KMS-11 (cell line): ENCODE results near the gene TLX2.

Source experiments
- H2AFZ ChIP-seq: fragments of 200-600 bp; sonication (generic); 2 replicates; pipeline ENCODE4 v1.6.1; 2016; ENCODE audit warnings: antibody characterized with exemption, mixed run types, low read depth
- H3K27ac ChIP-seq: fragments of 200-600 bp; sonication (generic); 2 replicates; pipeline ENCODE4 v1.6.1; 2016; ENCODE audit warnings: mild to moderate bottlenecking, mixed run types
- H3K27me3 ChIP-seq: fragments of 200-600 bp; sonication (generic); 2 replicates; pipeline ENCODE4 v1.6.1; 2017; ENCODE audit warnings: mild to moderate bottlenecking, low read depth, mixed run types, moderate library complexity; ENCODE audit not compliant: insufficient read depth
- H3K36me3 ChIP-seq: fragments of 200-600 bp; sonication (generic); 2 replicates; pipeline ENCODE4 v1.6.1; 2017; ENCODE audit warnings: mild to moderate bottlenecking, mixed run types; ENCODE audit not compliant: insufficient read depth
- H3K4me1 ChIP-seq: fragments of 200-600 bp; sonication (generic); 2 replicates; pipeline ENCODE4 v1.6.1; 2016; ENCODE audit warnings: mild to moderate bottlenecking, low read depth, mixed run types; ENCODE audit not compliant: poor library complexity, severe bottlenecking
- H3K4me2 ChIP-seq: fragments of 200-600 bp; sonication (generic); 2 replicates; pipeline ENCODE4 v1.7.0; 2016; ENCODE audit warnings: mild to moderate bottlenecking, mixed run types
- H3K4me3 ChIP-seq: fragments of 200-600 bp; sonication (generic); IDR thresholded peaks from 2 replicates; pipeline ENCODE4 v1.6.1; 2017; ENCODE audit warnings: low read depth, low read length, mixed read lengths; ENCODE audit not compliant: insufficient read depth
- H3K79me2 ChIP-seq: fragments of 200-600 bp; sonication (generic); 2 replicates; pipeline ENCODE4 v1.6.1; 2016; ENCODE audit warnings: low read depth, mixed run types; ENCODE audit not compliant: insufficient read depth
- H3K9ac ChIP-seq: fragments of 200-600 bp; sonication (generic); 2 replicates; pipeline ENCODE4 v1.6.1; 2016; ENCODE audit warnings: mild to moderate bottlenecking, mixed run types
- H4K20me1 ChIP-seq: fragments of 200-600 bp; sonication (generic); 2 replicates; pipeline ENCODE4 v1.6.1; 2016; ENCODE audit warnings: mild to moderate bottlenecking, mixed run types; ENCODE audit not compliant: insufficient read depth
- TF ChIP-seq, protein P1 (sequence below): fragments of 200-600 bp; sonication (generic); conservative IDR thresholded peaks from 2 replicates; pipeline ENCODE4 v1.6.1; 2017; ENCODE audit warnings: low read depth, mild to moderate bottlenecking, antibody characterized with exemption, low read length, moderate library complexity, mixed read lengths

TLX2 gene

GRCh38 chr2:74499267-74499939 is 14.8 kb upstream of the TLX2 start, which contains the start of gene LBX2:
Gene LBX2 (minus strand): TSS chr2:74499603. CDS start chr2:74499537, 66 bp downstream.
- no peaks in the 10 kb centered on the region for H4K20me1 ChIP-seq
- H3K9ac ChIP-seq, result no peak within 1 kb of the TSS
- H3K27me3 ChIP-seq, result peaks cover 12% of the 10 kb centered on the region; the same call in 1 of the 2 replicates
- TF ChIP-seq, protein P1, sequence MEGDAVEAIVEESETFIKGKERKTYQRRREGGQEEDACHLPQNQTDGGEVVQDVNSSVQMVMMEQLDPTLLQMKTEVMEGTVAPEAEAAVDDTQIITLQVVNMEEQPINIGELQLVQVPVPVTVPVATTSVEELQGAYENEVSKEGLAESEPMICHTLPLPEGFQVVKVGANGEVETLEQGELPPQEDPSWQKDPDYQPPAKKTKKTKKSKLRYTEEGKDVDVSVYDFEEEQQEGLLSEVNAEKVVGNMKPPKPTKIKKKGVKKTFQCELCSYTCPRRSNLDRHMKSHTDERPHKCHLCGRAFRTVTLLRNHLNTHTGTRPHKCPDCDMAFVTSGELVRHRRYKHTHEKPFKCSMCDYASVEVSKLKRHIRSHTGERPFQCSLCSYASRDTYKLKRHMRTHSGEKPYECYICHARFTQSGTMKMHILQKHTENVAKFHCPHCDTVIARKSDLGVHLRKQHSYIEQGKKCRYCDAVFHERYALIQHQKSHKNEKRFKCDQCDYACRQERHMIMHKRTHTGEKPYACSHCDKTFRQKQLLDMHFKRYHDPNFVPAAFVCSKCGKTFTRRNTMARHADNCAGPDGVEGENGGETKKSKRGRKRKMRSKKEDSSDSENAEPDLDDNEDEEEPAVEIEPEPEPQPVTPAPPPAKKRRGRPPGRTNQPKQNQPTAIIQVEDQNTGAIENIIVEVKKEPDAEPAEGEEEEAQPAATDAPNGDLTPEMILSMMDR, result no peak
- H2AFZ ChIP-seq, result no peak within 1 kb of the TSS
- no peak within 1 kb of the TSS for H3K27ac ChIP-seq
- no peaks in the 10 kb centered on the region for H3K36me3 ChIP-seq
- H3K4me1 ChIP-seq, result peaks cover 10% of the 10 kb centered on the region
- no peak within 1 kb of the TSS for H3K4me2 ChIP-seq
- no peaks in the 10 kb centered on the region for H3K79me2 ChIP-seq
- H3K4me3 ChIP-seq, result no peak within 1 kb of the TSS

- Histone ChIP-seq H3K27me3 (peaks cover 12% of the 10 kb centered on the region; the same call in 1 of the 2 replicates), H3K9ac (no peak overlapping the region), H3K79me2 (no peaks in the 10 kb centered on the region), H3K4me1 (peaks cover 10% of the 10 kb centered on the region), H3K4me3 (no peak overlapping the region), H3K36me3 (no peaks in the 10 kb centered on the region), H3K27ac (no peak overlapping the region), H4K20me1 (no peaks in the 10 kb centered on the region), H3K4me2 (no peak overlapping the region), H2AFZ (no peak overlapping the region)
- TF ChIP-seq, protein P1, result no peak
Observed at GRCh38 chr2:74499940-74500577, 14.2 kb upstream of the TLX2 start.

- Histone ChIP-seq H3K79me2 (no peaks in the 10 kb centered on the region), H3K9ac (no peak overlapping the region), H2AFZ (no peak overlapping the region), H3K27me3 (peaks cover 12% of the 10 kb centered on the region; the same call in 1 of the 2 replicates), H3K4me2 (no peak overlapping the region), H3K4me3 (no peak overlapping the region), H3K36me3 (no peaks in the 10 kb centered on the region), H4K20me1 (no peaks in the 10 kb centered on the region), H3K4me1 (peaks cover 10% of the 10 kb centered on the region), H3K27ac (no peak overlapping the region)
- TF ChIP-seq, protein P1, result no peak
Observed at GRCh38 chr2:74500578-74500946, 13.7 kb upstream of the TLX2 start.

DNA sequence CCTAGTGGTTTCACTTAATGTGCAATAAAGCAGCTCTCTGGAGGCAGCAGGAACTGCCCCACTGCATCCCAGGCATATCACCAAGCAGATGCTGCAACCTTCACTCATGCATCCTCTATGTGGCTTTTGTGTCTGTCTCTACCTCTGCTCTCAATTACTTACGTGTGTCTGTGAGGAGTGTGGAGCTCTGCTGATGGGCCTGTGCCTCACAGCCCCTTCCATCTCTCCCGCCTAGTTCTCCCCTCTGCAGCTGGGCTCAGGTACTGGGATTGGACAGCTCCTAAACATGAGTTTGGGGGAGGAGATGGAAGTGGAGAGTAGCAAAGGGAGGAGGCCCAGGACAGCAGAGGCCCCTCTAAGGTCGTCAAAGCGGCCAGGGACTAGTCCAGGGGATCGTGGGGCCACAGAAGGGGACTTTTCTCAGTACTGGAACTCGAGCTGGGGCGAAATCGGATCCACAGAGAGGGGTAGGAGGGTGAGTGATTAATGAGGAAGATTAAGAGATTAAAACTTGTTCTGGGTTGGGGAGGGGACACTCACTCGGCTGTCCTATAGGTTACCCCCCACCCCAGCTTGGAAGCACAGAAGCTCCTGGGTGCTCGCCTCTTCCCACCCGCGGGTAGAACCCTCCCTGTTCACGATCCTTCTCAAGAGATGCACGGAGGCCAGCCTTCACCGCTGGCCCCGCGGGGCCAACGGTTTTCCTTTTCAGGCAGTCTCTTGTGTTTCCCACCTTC is 12.7 kb upstream of the TLX2 start:
- H4K20me1 ChIP-seq, result no peaks in the 10 kb centered on the region
- no peak overlapping the region for H3K27ac ChIP-seq
- no peak overlapping the region; the same call in 1 of the 2 replicates for H2AFZ ChIP-seq
- no peaks in the 10 kb centered on the region for H3K36me3 ChIP-seq
- no peak overlapping the region for H3K4me2 ChIP-seq
- no peak overlapping the region for H3K4me3 ChIP-seq
- H3K27me3 ChIP-seq, result peaks cover 12% of the 10 kb centered on the region; the same call in 1 of the 2 replicates
- H3K9ac ChIP-seq, result no peak overlapping the region
- peaks cover 19% of the 10 kb centered on the region for H3K4me1 ChIP-seq
- H3K79me2 ChIP-seq, result peaks cover 8% of the 10 kb centered on the region
- TF ChIP-seq, protein P1, result no peak
